OCI-LY1 (cell line): ENCODE measurements around the gene OR6B1.

Experiments used
- H2AFZ ChIP-seq: fragments of 200-600 bp; sonication (generic), shearing (Covaris generic); 2 replicates; pipeline ENCODE4 v1.6.0; 2014; ENCODE audit warnings: antibody characterized with exemption, mild to moderate bottlenecking, low read length
- H3F3A ChIP-seq: fragments of 200-600 bp; sonication (generic), shearing (Covaris generic); 2 replicates; pipeline ENCODE4 v1.6.0; 2014; ENCODE audit warnings: mild to moderate bottlenecking, antibody characterized with exemption, low read length, moderate library complexity; ENCODE audit not compliant: insufficient read depth
- H3K27ac ChIP-seq: fragments of 200-600 bp; sonication (generic); 2 replicates; pipeline ENCODE4 v1.5.1; 2014; ENCODE audit warnings: low read length, mixed run types, mild to moderate bottlenecking, low read depth; ENCODE audit not compliant: poor library complexity, severe bottlenecking
- H3K27me3 ChIP-seq: fragments of 200-600 bp; sonication (generic); 2 replicates; pipeline ENCODE4 v1.6.0; 2014; ENCODE audit warnings: antibody characterized with exemption, mild to moderate bottlenecking, low read length, moderate library complexity; ENCODE audit not compliant: insufficient read depth
- H3K36me3 ChIP-seq: fragments of 200-600 bp; sonication (generic); 2 replicates; pipeline ENCODE4 v1.6.1; 2014; ENCODE audit warnings: mild to moderate bottlenecking, antibody characterized with exemption, low read length, moderate library complexity, mixed read lengths; ENCODE audit not compliant: insufficient read depth
- H3K4me1 ChIP-seq: fragments of 200-600 bp; sonication (generic); 2 replicates; pipeline ENCODE4 v1.5.1; 2014; ENCODE audit warnings: mild to moderate bottlenecking, low read length, moderate library complexity; ENCODE audit not compliant: insufficient read depth, severe bottlenecking
- H3K4me2 ChIP-seq: fragments of 200-600 bp; sonication (generic), shearing (Covaris generic); 2 replicates; pipeline ENCODE4 v1.6.1; 2014; ENCODE audit warnings: low read length
- H3K4me3 ChIP-seq: fragments of 200-600 bp; sonication (generic); 2 replicates; pipeline ENCODE4 v1.5.1; 2014; ENCODE audit warnings: low read length, low read depth, mild to moderate bottlenecking, mixed read lengths; ENCODE audit not compliant: poor library complexity, severe bottlenecking
- H3K79me2 ChIP-seq: fragments of 200-600 bp; shearing (Covaris generic); 2 replicates; pipeline ENCODE4 v1.6.1; 2016; ENCODE audit warnings: mixed run types, low read length, mixed read lengths; ENCODE audit not compliant: insufficient read depth
- H3K9ac ChIP-seq: fragments of 200-600 bp; sonication (generic), shearing (Covaris generic); 2 replicates; pipeline ENCODE4 v1.6.1; 2014; ENCODE audit warnings: mild to moderate bottlenecking, low read length, mixed read lengths
- H3K9me2 ChIP-seq: fragments of 200-600 bp; sonication (generic), shearing (Covaris generic); 2 replicates; pipeline ENCODE4 v1.6.1; 2014; ENCODE audit warnings: low read depth, mild to moderate bottlenecking, low read length, mixed read lengths
- H3K9me3 ChIP-seq: fragments of 200-600 bp; shearing (Covaris generic); 2 replicates; pipeline ENCODE4 v1.6.1; 2014; ENCODE audit warnings: low read length, mixed read lengths
- H4K20me1 ChIP-seq: fragments of 200-600 bp; sonication (generic), shearing (Covaris generic); 2 replicates; pipeline ENCODE4 v1.6.0; 2016; ENCODE audit warnings: mild to moderate bottlenecking, low read length; ENCODE audit not compliant: insufficient read depth
- CTCF ChIP-seq: fragments of 200-600 bp; sonication (generic), shearing (Covaris generic); IDR thresholded peaks from 2 replicates; pipeline ENCODE4 v1.5.1; 2017; ENCODE audit warnings: mild to moderate bottlenecking, antibody characterized with exemption, low read length, moderate library complexity, mixed read lengths
- EZH2 ChIP-seq: fragments of 200-600 bp; sonication (generic), shearing (Covaris generic); IDR thresholded peaks from 2 replicates; pipeline ENCODE4 v1.8.0; 2017; ENCODE audit warnings: borderline replicate concordance, mixed run types, mild to moderate bottlenecking, antibody characterized with exemption, low read length, moderate library complexity, mixed read lengths

Gene OR6B1

GRCh38 chr7:143954544-143954943 lies 45.6 kb upstream of the OR6B1 start, which contains the start of gene OR2F1:
OR2F1 (plus strand) TSS chr7:143954844; CDS start chr7:143959971, 5,127 bp downstream.
- no peaks in the 10 kb centered on the region for H3K36me3 ChIP-seq
- no peaks in the 10 kb centered on the region for H3K4me1 ChIP-seq
- H3K9me2 ChIP-seq, result no peaks in the 10 kb centered on the region
- no peaks in the 10 kb centered on the region for H3K79me2 ChIP-seq
- no peak for TF ChIP-seq EZH2
- no peak within 1 kb of the TSS for H3K4me3 ChIP-seq
- H4K20me1 ChIP-seq, result no peaks in the 10 kb centered on the region
- H3F3A ChIP-seq, result no peaks in the 10 kb centered on the region
- H3K27ac ChIP-seq, result no peak within 1 kb of the TSS
- H2AFZ ChIP-seq, result no peak within 1 kb of the TSS
- no peaks in the 10 kb centered on the region for H3K27me3 ChIP-seq
- H3K4me2 ChIP-seq, result no peak within 1 kb of the TSS
- H3K9me3 ChIP-seq, result no peaks in the 10 kb centered on the region
- no peak within 1 kb of the TSS for H3K9ac ChIP-seq

- no peaks in the 10 kb centered on the region for H3F3A ChIP-seq
- no peak overlapping the region for H3K9ac ChIP-seq
- no peak overlapping the region for H3K27ac ChIP-seq
- H3K9me3 ChIP-seq, result no peaks in the 10 kb centered on the region
- no peaks in the 10 kb centered on the region for H3K36me3 ChIP-seq
- no peaks in the 10 kb centered on the region for H4K20me1 ChIP-seq
- no peaks in the 10 kb centered on the region for H3K9me2 ChIP-seq
- no peak for TF ChIP-seq CTCF
- TF ChIP-seq EZH2, result no peak
- no peaks in the 10 kb centered on the region for H3K79me2 ChIP-seq
- H3K4me3 ChIP-seq, result no peak overlapping the region
- H2AFZ ChIP-seq, result no peak overlapping the region
- no peaks in the 10 kb centered on the region for H3K4me1 ChIP-seq
- H3K4me2 ChIP-seq, result no peak overlapping the region
- no peaks in the 10 kb centered on the region for H3K27me3 ChIP-seq
Observed at GRCh38 chr7:143958781-143959180, 41.3 kb upstream of the OR6B1 start.

GRCh38 chr7:143960813-143961610 lies 39.1 kb upstream of the OR6B1 start:
- Histone ChIP-seq H3K4me3 (no peak overlapping the region), H3K4me2 (no peak overlapping the region), H4K20me1 (no peaks in the 10 kb centered on the region), H2AFZ (no peak overlapping the region), H3K9me2 (no peaks in the 10 kb centered on the region), H3K27me3 (no peaks in the 10 kb centered on the region), H3K79me2 (no peaks in the 10 kb centered on the region), H3K36me3 (no peaks in the 10 kb centered on the region), H3K9ac (no peak overlapping the region), H3K4me1 (no peaks in the 10 kb centered on the region), H3K9me3 (no peaks in the 10 kb centered on the region), H3F3A (no peaks in the 10 kb centered on the region), H3K27ac (no peak overlapping the region)
- TF ChIP-seq CTCF (no peak), EZH2 (no peak)

GRCh38 chr7:143965280-143965679 lies 34.8 kb upstream of the OR6B1 start:
- Histone ChIP-seq H3K4me3 (no peak overlapping the region), H3K4me1 (no peaks in the 10 kb centered on the region), H3K27me3 (no peaks in the 10 kb centered on the region), H4K20me1 (no peaks in the 10 kb centered on the region), H3K9ac (no peak overlapping the region), H2AFZ (no peak overlapping the region), H3K27ac (no peak overlapping the region), H3K9me3 (no peaks in the 10 kb centered on the region), H3K9me2 (no peaks in the 10 kb centered on the region), H3F3A (no peaks in the 10 kb centered on the region), H3K79me2 (no peaks in the 10 kb centered on the region), H3K36me3 (no peaks in the 10 kb centered on the region), H3K4me2 (no peak overlapping the region)
- TF ChIP-seq EZH2, result no peak
- TF ChIP-seq CTCF, result no peak
